ENCODE data around the gene RPH3AL.
"Not testable (repeated sequence)": the region's sequence is repeated elsewhere in the genome, so short reads cannot be mapped to it uniquely, and the experiment has no call there.

The RPH3AL gene

GRCh38 chr17:315399-315798 lies 37.2 kb downstream of the RPH3AL start:
- not testable (repeated sequence) for DNase-seq

GRCh38 chr17:314614-314944 lies 38.0 kb downstream of the RPH3AL start:
- not testable (repeated sequence) for DNase-seq

- DNase-seq = no peak
These were observed 38.5 kb downstream of the RPH3AL start for GRCh38 chr17:313911-314613.

- DNase-seq = no peak
These were observed 39.4 kb downstream of the RPH3AL start for GRCh38 chr17:313231-313630.

GRCh38 chr17:312476-313148 lies 40.0 kb downstream of the RPH3AL start:
- DNase-seq = no peak

- no peak for DNase-seq
These were observed 41.4 kb downstream of the RPH3AL start for GRCh38 chr17:311119-311782.

GRCh38 chr17:310111-311010 lies 42.2 kb downstream of the RPH3AL start:
- DNase-seq = no peak

- no peak for DNase-seq
These were observed 43.2 kb downstream of the RPH3AL start for GRCh38 chr17:309361-309888.

- DNase-seq = no peak
These were observed 44.7 kb downstream of the RPH3AL start for GRCh38 chr17:307741-308507.

- no peak for DNase-seq
These were observed 45.3 kb downstream of the RPH3AL start for GRCh38 chr17:307295-307691.

- no peak for DNase-seq
These were observed 45.9 kb downstream of the RPH3AL start for GRCh38 chr17:306536-307294.

- DNase-seq = no peak
These were observed 46.5 kb downstream of the RPH3AL start for GRCh38 chr17:306116-306515.

GRCh38 chr17:305090-305976 lies 47.3 kb downstream of the RPH3AL start:
- DNase-seq = no peak

- no peak for DNase-seq
These were observed 48.1 kb downstream of the RPH3AL start for GRCh38 chr17:304461-304860.

GRCh38 chr17:303168-303567 lies 49.4 kb downstream of the RPH3AL start:
- DNase-seq = no peak

GRCh38 chr17:302300-302698 lies 50.3 kb downstream of the RPH3AL start:
- no peak for DNase-seq

- DNase-seq = no peak
These were observed 50.8 kb downstream of the RPH3AL start for GRCh38 chr17:301681-302299.

- no peak for DNase-seq
These were observed 51.7 kb downstream of the RPH3AL start for GRCh38 chr17:300881-301280.

- no peak for DNase-seq
These were observed 53.1 kb downstream of the RPH3AL start for GRCh38 chr17:299546-299945.
